Measurements from ENCODE around the gene BEAN1. TPM values are rescaled to one million over a fixed set of nuclear protein-coding genes. Genes with fewer than 3 reads are reported as not detected.

Gene BEAN1
- total RNA-seq, 6 donors from 2014 or later, result 0.22 to 1.0 (median 0.35) TPM; not detected in 2

DNA sequence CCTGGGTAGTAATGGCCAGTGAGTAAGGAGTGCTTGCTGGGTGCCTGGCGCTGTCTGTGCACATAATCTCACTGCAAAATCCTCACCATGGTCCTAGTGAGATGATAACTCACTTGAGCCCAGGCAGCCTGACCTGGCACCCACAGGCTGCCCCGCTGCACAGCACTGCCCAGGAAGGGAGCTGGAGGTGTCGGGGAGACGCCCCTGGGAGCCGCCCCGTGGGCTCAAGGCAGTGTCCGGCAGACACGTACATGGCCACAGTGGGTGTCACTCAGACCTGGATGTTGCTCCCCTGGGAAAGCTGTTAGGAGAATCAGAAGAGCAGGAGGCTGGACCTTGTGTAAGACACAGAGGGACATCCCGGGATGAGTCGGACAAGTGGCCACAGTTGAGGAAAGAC lies 44.2 kb downstream of the BEAN1 start:
- H3K4me3 ChIP-seq, result no peak overlapping the region
- no peak for TF ChIP-seq POLR2AphosphoS5 (IDR thresholded peaks at IDR 0.05)
- no peak for TF ChIP-seq EP300 (IDR thresholded peaks at IDR 0.05)
- no peak for TF ChIP-seq POLR2A (IDR thresholded peaks at IDR 0.05)
- TF ChIP-seq, protein P1, sequence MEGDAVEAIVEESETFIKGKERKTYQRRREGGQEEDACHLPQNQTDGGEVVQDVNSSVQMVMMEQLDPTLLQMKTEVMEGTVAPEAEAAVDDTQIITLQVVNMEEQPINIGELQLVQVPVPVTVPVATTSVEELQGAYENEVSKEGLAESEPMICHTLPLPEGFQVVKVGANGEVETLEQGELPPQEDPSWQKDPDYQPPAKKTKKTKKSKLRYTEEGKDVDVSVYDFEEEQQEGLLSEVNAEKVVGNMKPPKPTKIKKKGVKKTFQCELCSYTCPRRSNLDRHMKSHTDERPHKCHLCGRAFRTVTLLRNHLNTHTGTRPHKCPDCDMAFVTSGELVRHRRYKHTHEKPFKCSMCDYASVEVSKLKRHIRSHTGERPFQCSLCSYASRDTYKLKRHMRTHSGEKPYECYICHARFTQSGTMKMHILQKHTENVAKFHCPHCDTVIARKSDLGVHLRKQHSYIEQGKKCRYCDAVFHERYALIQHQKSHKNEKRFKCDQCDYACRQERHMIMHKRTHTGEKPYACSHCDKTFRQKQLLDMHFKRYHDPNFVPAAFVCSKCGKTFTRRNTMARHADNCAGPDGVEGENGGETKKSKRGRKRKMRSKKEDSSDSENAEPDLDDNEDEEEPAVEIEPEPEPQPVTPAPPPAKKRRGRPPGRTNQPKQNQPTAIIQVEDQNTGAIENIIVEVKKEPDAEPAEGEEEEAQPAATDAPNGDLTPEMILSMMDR (IDR thresholded peaks at IDR 0.05), result no peak
- no peak overlapping the region for H3K27ac ChIP-seq
- no peaks in the 10 kb centered on the region for H3K27me3 ChIP-seq
- peaks cover 0 to 8% (median 6%) of the 10 kb centered on the region in 4 donors for H3K4me1 ChIP-seq
- H3K9me3 ChIP-seq, result no peaks in the 10 kb centered on the region
- DNase-seq (peak in 1 of 2 donors; percentile 56), ATAC-seq (ENCODE audit: low FRiP score in 2 of 2) (peak in 1 of 2 donors; percentile 8)
- no peaks in the 10 kb centered on the region for H3K36me3 ChIP-seq
- WGBS, 2 donors, result 96% methylated on average over 6 to 10 of the region's 10 CpGs

DNA sequence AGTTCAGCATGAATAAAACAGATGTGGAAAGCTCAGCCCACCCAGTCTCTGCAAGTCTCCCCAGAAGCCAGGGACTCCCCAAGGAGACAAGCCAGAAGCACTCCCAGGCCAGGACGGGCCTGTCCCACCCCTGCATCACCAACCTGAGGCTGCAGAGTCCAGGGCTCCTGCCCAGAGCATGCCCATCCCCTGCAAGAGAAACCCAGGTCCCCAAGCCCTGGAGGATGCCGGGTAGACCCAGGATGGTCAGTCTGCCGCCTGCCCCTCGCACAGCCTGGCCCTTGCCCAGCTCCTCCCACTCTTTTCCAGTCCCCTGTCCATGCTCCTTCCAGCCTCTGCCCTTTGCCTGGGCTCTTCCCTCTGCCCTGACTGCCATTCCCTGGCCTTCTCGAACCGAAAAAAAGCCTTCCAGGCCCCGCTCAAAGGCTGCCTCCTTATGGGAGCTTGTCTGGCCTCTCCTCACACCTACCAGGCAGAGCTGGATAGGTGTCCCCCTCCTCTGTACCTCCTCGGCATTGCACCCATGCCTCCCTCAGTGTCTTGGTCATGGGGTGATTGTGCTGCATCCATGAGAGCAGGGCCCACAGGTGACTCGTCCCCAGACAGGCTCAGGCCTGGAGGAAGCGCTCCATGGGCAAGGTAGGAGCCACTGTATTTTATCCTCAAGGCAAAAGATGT lies 44.8 kb downstream of the BEAN1 start:
- Histone ChIP-seq H3K36me3 (no peaks in the 10 kb centered on the region), H3K27ac (no peak overlapping the region), H3K4me3 (no peak overlapping the region), H3K27me3 (no peaks in the 10 kb centered on the region), H3K9me3 (no peaks in the 10 kb centered on the region), H3K4me1 (peaks cover 0 to 8% (median 6%) of the 10 kb centered on the region in 4 donors)
- DNase-seq, result no peak
- peak in 1 of 2 donors; percentile 5 for ATAC-seq (ENCODE audit: low FRiP score in 2 of 2)
- WGBS, 2 donors, result 91 to 95% methylated on average over 7 to 10 of the region's 10 CpGs
- TF ChIP-seq POLR2A (IDR thresholded peaks at IDR 0.05) (no peak), POLR2AphosphoS5 (IDR thresholded peaks at IDR 0.05) (no peak), EP300 (IDR thresholded peaks at IDR 0.05) (no peak)
- TF ChIP-seq, protein P1 (IDR thresholded peaks at IDR 0.05), result no peak

DNA sequence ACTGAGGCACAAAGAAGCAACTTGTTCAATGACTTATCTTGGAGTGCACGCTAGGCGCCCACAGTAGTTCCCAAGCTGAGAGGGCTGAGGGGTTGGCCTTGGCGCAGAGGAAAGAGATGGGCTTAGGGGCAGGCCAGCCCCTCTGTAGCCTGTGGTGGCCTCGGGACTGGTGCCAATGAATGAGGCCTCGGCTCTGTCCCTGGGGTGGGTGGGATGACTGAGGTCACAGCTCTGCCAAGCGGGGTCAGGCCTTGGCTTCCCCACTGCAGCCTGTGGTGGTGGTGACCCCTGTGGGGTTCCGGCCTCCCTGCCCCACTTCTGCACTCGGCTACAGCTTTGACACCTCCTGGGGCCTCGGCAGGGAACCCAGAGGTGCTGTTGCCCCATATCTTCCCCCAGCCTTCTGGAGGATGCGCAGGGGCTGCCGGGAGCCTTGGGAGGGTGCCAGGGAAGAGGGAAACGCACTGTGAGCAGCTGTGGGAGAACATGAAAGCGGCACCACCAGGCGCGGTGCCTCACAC lies 46.0 kb downstream of the BEAN1 start:
- Histone ChIP-seq H3K4me3 (no peak overlapping the region), H3K36me3 (no peaks in the 10 kb centered on the region), H3K9me3 (no peaks in the 10 kb centered on the region), H3K27me3 (no peaks in the 10 kb centered on the region), H3K27ac (no peak overlapping the region), H3K4me1 (peaks cover 0 to 11% (median 6%) of the 10 kb centered on the region in 4 donors)
- no peak for ATAC-seq (ENCODE audit: low FRiP score in 2 of 2)
- WGBS, 2 donors, result 86 to 88% methylated on average over 9 to 14 of the region's 15 CpGs
- TF ChIP-seq, protein P1 (IDR thresholded peaks at IDR 0.05), result no peak
- TF ChIP-seq POLR2AphosphoS5 (IDR thresholded peaks at IDR 0.05) (no peak), EP300 (IDR thresholded peaks at IDR 0.05) (no peak), POLR2A (IDR thresholded peaks at IDR 0.05) (no peak)
- DNase-seq, result peak in 1 of 2 donors; percentile 47

GRCh38 chr16:66473654-66474519 lies 46.8 kb downstream of the BEAN1 start:
- no peak for ATAC-seq (ENCODE audit: low FRiP score in 2 of 2)
- Histone ChIP-seq H3K27me3 (no peaks in the 10 kb centered on the region), H3K9me3 (no peaks in the 10 kb centered on the region), H3K4me3 (no peak overlapping the region), H3K36me3 (no peaks in the 10 kb centered on the region), H3K4me1 (peaks cover 6 to 19% (median 10%) of the 10 kb centered on the region in 4 donors), H3K27ac (no peak overlapping the region)
- TF ChIP-seq, protein P1 (IDR thresholded peaks at IDR 0.05), result no peak
- TF ChIP-seq POLR2AphosphoS5 (IDR thresholded peaks at IDR 0.05), result no peak
- TF ChIP-seq POLR2A (IDR thresholded peaks at IDR 0.05), result no peak
- no peak for TF ChIP-seq EP300 (IDR thresholded peaks at IDR 0.05)
- WGBS, 2 donors, result 91 to 93% methylated on average over 4 of the region's 4 CpGs
- no peak for DNase-seq
